Adrenal gland (tissue), 12 donors: ENCODE measurements around the gene DPP4. TPM values are rescaled to one million over a fixed set of nuclear protein-coding genes. Genes with fewer than 3 reads are reported as not detected.

Experiments
- DNase-seq, 7 donors: peaks; one replicate each; pipeline ENCODE4 v3.0.0-alpha.2; 2019 to 2020
- H3K27ac ChIP-seq, 5 donors: fragments of 200-600 bp; sonication (generic) in 4 of 5; 1 replicate in 3 of 5; 2 replicates in 2 of 5; pipeline versions ENCODE4 v1.5.1 to v1.8.0; 2016 to 2020; ENCODE audit warnings: mild to moderate bottlenecking in 1 of 5
- H3K27me3 ChIP-seq: fragments of 200-600 bp; 2 replicates; pipeline ENCODE4 v1.8.0; 2021
- H3K36me3 ChIP-seq, 2 donors: fragments of 200-600 bp; replicated peaks in 1 of 2; 1 replicate in 1 of 2; 2 replicates in 1 of 2; pipeline versions ENCODE4 v1.5.1 to v1.8.0; 2018 to 2022
- H3K4me1 ChIP-seq, 2 donors: fragments of 200-600 bp; replicated peaks in 1 of 2; 1 replicate in 1 of 2; 2 replicates in 1 of 2; pipeline versions ENCODE4 v1.5.1 to v1.8.0; 2018 to 2021
- H3K4me3 ChIP-seq, 4 donors: fragments of 200-600 bp; sonication (generic) in 3 of 4; one replicate each; pipeline ENCODE4 v1.5.1; 2016 to 2018
- H3K9me3 ChIP-seq, 3 donors: fragments of 200-600 bp; sonication (generic) in 1 of 3; replicated peaks in 1 of 3; 1 replicate in 2 of 3; 2 replicates in 1 of 3; pipeline versions ENCODE4 v1.5.1 to v1.8.0; 2016 to 2021
- POLR2A ChIP-seq, 2 donors: fragments of 450-650 bp; IDR thresholded peaks; one replicate each; pipeline ENCODE4 v1.6.1; 2017; ENCODE audit warnings: antibody characterized with exemption in 2 of 2, mild to moderate bottlenecking in 2 of 2, moderate library complexity in 1 of 2
- WGBS, 4 donors: extraction: QIAGEN DNeasy Blood & Tissue Kit in 2 of 4; methylation state at CpG; one replicate each; pipeline versions ENCODE4 v1.1.5 to v1.1.7; 2013 to 2017; 5-methylcytosine and 5-hydroxymethylcytosine counted together
- intact Hi-C, 2 donors: fragments of 100-400 bp; cut with DNase I; formaldehyde crosslinking; loops; one replicate each; pipeline versions ENCODE4 v1.14.1 to v1.15.0; 2022 to 2023
- polyA plus RNA-seq, 3 donors: library from polyadenylated mRNA; stranded (reverse); fragments of 200-250 nt in 2 of 3; fragments of 350-450 nt in 1 of 3; fragmentation: Illumina TruSeq in 1 of 3; extraction: RNeasy Lipid Tissue Mini Kit (QIAGEN cat#74804) in 1 of 3; gene quantifications; one replicate each; pipeline ENCODE4 v1.2.3, GENCODE V29; 2013 to 2014
- total RNA-seq, 9 donors: library from RNA; depleted of rRNA in 4 of 9; stranded (reverse); fragments of >200 nt in 4 of 9; fragments of 120-200 nt in 1 of 9; fragmentation: NEBNext Ultra II Directional in 1 of 9; extraction: Animal tissue kit (Norgen Biotek cat#: 25700) in 1 of 9; gene quantifications; one replicate each; pipeline versions ENCODE4 v1.1.0 to v1.2.4, GENCODE V29; 2013 to 2023
- TF ChIP-seq, protein P1 (sequence below), 6 experiments: fragments of 450-650 bp in 4 of 6; fragments of 200-600 bp in 2 of 6; sonication (generic) in 1 of 6; IDR thresholded peaks; 1 replicate in 5 of 6; 2 replicates in 1 of 6; pipeline versions ENCODE4 v1.5.1 to v1.8.0; 2016 to 2021; ENCODE audit warnings: antibody characterized with exemption in 6 of 6, mild to moderate bottlenecking in 2 of 6, moderate library complexity in 1 of 6
- donor health status: healthy with polysubstance abuse.
- donor health status: Bipolar disorder and iron deficiency.
- donor health status: DM: yes; HTN: yes; CAD: no.
- donor health status: DM: no; HTN: no; CAD: no.
- donor health status: DM: no; HTN: no; CAD: no.
- donor health status: DM: yes; HTN: yes; CAD: no.

DPP4 gene
- total and polyA plus RNA-seq, 12 donors: 0.72 to 49.2 (median 7.8) TPM

- WGBS, 4 donors: 87 to 96% (median 88%) methylated on average over 5 of the region's 5 CpGs
- intact Hi-C loops: no loop called here
- Histone ChIP-seq H3K9me3 (no peaks in the 10 kb centered on the region), H3K36me3 (no peaks in the 10 kb centered on the region), H3K27me3 (no peaks in the 10 kb centered on the region), H3K4me1 (peaks cover 12 to 16% of the 10 kb centered on the region in 2 donors), H3K27ac (no peak overlapping the region), H3K4me3 (no peak overlapping the region)
- TF ChIP-seq, protein P1, sequence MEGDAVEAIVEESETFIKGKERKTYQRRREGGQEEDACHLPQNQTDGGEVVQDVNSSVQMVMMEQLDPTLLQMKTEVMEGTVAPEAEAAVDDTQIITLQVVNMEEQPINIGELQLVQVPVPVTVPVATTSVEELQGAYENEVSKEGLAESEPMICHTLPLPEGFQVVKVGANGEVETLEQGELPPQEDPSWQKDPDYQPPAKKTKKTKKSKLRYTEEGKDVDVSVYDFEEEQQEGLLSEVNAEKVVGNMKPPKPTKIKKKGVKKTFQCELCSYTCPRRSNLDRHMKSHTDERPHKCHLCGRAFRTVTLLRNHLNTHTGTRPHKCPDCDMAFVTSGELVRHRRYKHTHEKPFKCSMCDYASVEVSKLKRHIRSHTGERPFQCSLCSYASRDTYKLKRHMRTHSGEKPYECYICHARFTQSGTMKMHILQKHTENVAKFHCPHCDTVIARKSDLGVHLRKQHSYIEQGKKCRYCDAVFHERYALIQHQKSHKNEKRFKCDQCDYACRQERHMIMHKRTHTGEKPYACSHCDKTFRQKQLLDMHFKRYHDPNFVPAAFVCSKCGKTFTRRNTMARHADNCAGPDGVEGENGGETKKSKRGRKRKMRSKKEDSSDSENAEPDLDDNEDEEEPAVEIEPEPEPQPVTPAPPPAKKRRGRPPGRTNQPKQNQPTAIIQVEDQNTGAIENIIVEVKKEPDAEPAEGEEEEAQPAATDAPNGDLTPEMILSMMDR (IDR thresholded peaks at IDR 0.05): no peak
- no peak for TF ChIP-seq POLR2A (IDR thresholded peaks at IDR 0.05)
- no peak for DNase-seq
Measured at GRCh38 chr2:162111958-162112850, 38.2 kb upstream of the DPP4 start.

- intact Hi-C loops: no loop called here
- H3K27ac ChIP-seq: no peak overlapping the region
Measured at GRCh38 chr2:162107361-162107901, 33.4 kb upstream of the DPP4 start.

DNA sequence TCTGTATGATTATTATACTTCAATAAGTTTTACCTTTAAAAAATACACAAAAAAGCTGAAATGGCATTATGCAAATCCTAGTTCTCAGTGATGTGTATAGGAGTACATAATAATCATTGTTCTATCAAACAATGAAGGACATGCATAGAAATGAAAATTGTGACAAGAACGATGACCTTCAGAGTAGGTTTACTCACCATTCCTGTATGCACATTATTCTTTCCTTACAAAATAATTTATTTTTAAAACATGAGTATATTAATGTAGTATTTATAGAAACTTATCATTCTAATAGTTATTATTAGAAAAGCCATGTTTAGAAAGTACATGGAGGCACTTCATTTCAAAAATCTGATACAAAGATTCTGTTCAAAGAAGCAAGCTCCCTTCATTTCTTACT, 32.7 kb upstream of the DPP4 start:
- no peaks in the 10 kb centered on the region for H3K27me3 ChIP-seq
- intact Hi-C loops: no loop called here
- 36 to 61% (median 51%) methylated on average over 1 of the region's 1 CpG for WGBS, 4 donors
- H3K4me1 ChIP-seq: peaks cover 4 to 6% of the 10 kb centered on the region in 2 donors
- H3K27ac ChIP-seq: peak overlapping the region in 1 of 5 donors; percentile 10
- DNase-seq: no peak
- H3K4me3 ChIP-seq: no peak overlapping the region
- TF ChIP-seq POLR2A (IDR thresholded peaks at IDR 0.05): no peak
- TF ChIP-seq, protein P1 (IDR thresholded peaks at IDR 0.05): no peak
- no peaks in the 10 kb centered on the region for H3K36me3 ChIP-seq
- H3K9me3 ChIP-seq: no peaks in the 10 kb centered on the region

More at GRCh38 chr2:162107361-162107901, 33.4 kb upstream of the DPP4 start:
- no peak for TF ChIP-seq POLR2A (IDR thresholded peaks at IDR 0.05)
- TF ChIP-seq, protein P1 (IDR thresholded peaks at IDR 0.05): no peak
- 90 to 95% (median 90%) methylated on average over 4 of the region's 4 CpGs for WGBS, 4 donors
- Histone ChIP-seq H3K27me3 (no peaks in the 10 kb centered on the region), H3K9me3 (no peaks in the 10 kb centered on the region), H3K4me1 (peaks cover 4 to 6% of the 10 kb centered on the region in 2 donors), H3K36me3 (no peaks in the 10 kb centered on the region), H3K4me3 (no peak overlapping the region)
- DNase-seq: no peak

- TF ChIP-seq POLR2A (IDR thresholded peaks at IDR 0.05): no peak
- no peaks in the 10 kb centered on the region for H3K27me3 ChIP-seq
- WGBS, 4 donors: 68 to 79% (median 70%) methylated on average over 3 of the region's 3 CpGs
Measured at GRCh38 chr2:162106146-162106551, 32.1 kb upstream of the DPP4 start.

More at GRCh38 chr2:162106146-162106551, 32.1 kb upstream of the DPP4 start:
- peaks cover 4 to 6% of the 10 kb centered on the region in 2 donors for H3K4me1 ChIP-seq
- no peak overlapping the region for H3K27ac ChIP-seq
- no peaks in the 10 kb centered on the region for H3K9me3 ChIP-seq
- H3K36me3 ChIP-seq: no peaks in the 10 kb centered on the region
- DNase-seq: no peak
- intact Hi-C loops: no loop called here
- H3K4me3 ChIP-seq: no peak overlapping the region
